Loucy (cell line): ENCODE results near the gene FAM83C.

Experiments
- H2AFZ ChIP-seq: fragments of 200-600 bp; sonication (generic); 2 replicates; pipeline ENCODE4 v1.6.0; 2016; ENCODE audit warnings: antibody characterized with exemption, mild to moderate bottlenecking, low read length, moderate library complexity
- H3F3A ChIP-seq: fragments of 200-600 bp; 2 replicates; pipeline ENCODE4 v1.6.0; 2016; ENCODE audit warnings: antibody characterized with exemption, low read depth, mild to moderate bottlenecking
- H3K27me3 ChIP-seq: fragments of 200-600 bp; sonication (generic); 2 replicates; pipeline ENCODE4 v1.6.1; 2014; ENCODE audit warnings: low read length, mild to moderate bottlenecking; ENCODE audit not compliant: insufficient read depth, poor library complexity, severe bottlenecking
- H3K36me3 ChIP-seq: fragments of 200-600 bp; sonication (generic); 2 replicates; pipeline ENCODE4 v1.6.1; 2016; ENCODE audit warnings: low read length; ENCODE audit not compliant: insufficient read depth
- H3K4me1 ChIP-seq: fragments of 200-600 bp; sonication (generic); 2 replicates; pipeline ENCODE4 v1.5.1; 2014; ENCODE audit warnings: low read length, mild to moderate bottlenecking; ENCODE audit not compliant: insufficient read depth, poor library complexity, severe bottlenecking
- H3K4me2 ChIP-seq: fragments of 200-600 bp; sonication (generic); 2 replicates; pipeline ENCODE4 v1.6.0; 2014; ENCODE audit warnings: antibody characterized with exemption, low read length, low read depth, mild to moderate bottlenecking; ENCODE audit not compliant: poor library complexity, severe bottlenecking
- H3K4me3 ChIP-seq: fragments of 200-600 bp; sonication (generic); 2 replicates; pipeline ENCODE4 v1.5.1; 2014; ENCODE audit warnings: low read length, mild to moderate bottlenecking, mixed read lengths; ENCODE audit not compliant: poor library complexity, severe bottlenecking
- H3K79me2 ChIP-seq: fragments of 200-600 bp; sonication (generic); 2 replicates; pipeline ENCODE4 v1.6.1; 2014; ENCODE audit warnings: low read length; ENCODE audit not compliant: insufficient read depth
- H3K9ac ChIP-seq: fragments of 200-600 bp; sonication (generic); 2 replicates; pipeline ENCODE4 v1.6.0; 2014; ENCODE audit warnings: mild to moderate bottlenecking, low read depth, low read length, moderate library complexity; ENCODE audit not compliant: poor library complexity, severe bottlenecking
- H3K9me2 ChIP-seq: fragments of 200-600 bp; sonication (generic); replicated peaks from 2 replicates; pipeline ENCODE4 v1.6.1; 2016; ENCODE audit warnings: low read depth, low read length, mixed read lengths
- H3K9me3 ChIP-seq: fragments of 200-600 bp; sonication (generic); 2 replicates; pipeline ENCODE4 v1.6.1; 2014; ENCODE audit warnings: mild to moderate bottlenecking, antibody characterized with exemption, low read length, low read depth; ENCODE audit not compliant: insufficient read depth
- H4K20me1 ChIP-seq: fragments of 200-600 bp; sonication (generic); 2 replicates; pipeline ENCODE4 v1.6.0; 2014; ENCODE audit warnings: antibody characterized with exemption, low read length, mild to moderate bottlenecking; ENCODE audit not compliant: insufficient read depth, poor library complexity, severe bottlenecking
- CTCF ChIP-seq: fragments of 200-600 bp; sonication (generic); conservative IDR thresholded peaks from 2 replicates; pipeline ENCODE4 v1.5.1; 2014; ENCODE audit warnings: mild to moderate bottlenecking, antibody characterized with exemption, low read length
- EZH2phosphoT487 ChIP-seq: fragments of 200-600 bp; IDR thresholded peaks from 2 replicates; pipeline ENCODE4 v1.6.1; 2018; ENCODE audit warnings: antibody characterized with exemption, mild to moderate bottlenecking, moderate library complexity, borderline replicate concordance

The FAM83C gene

GRCh38 chr20:35339636-35340035, 47.4 kb upstream of the FAM83C start:
- no peaks in the 10 kb centered on the region for H3K27me3 ChIP-seq
- no peak overlapping the region for H2AFZ ChIP-seq
- H3K36me3 ChIP-seq: peaks cover 7% of the 10 kb centered on the region; the same call in 1 of the 2 replicates
- H3K79me2 ChIP-seq: no peaks in the 10 kb centered on the region
- H3K9ac ChIP-seq: no peak overlapping the region
- no peak for TF ChIP-seq CTCF
- TF ChIP-seq EZH2phosphoT487: no peak
- H3K9me3 ChIP-seq: no peaks in the 10 kb centered on the region
- H3K9me2 ChIP-seq: no peaks in the 10 kb centered on the region
- H3K4me2 ChIP-seq: no peak overlapping the region
- H3F3A ChIP-seq: no peaks in the 10 kb centered on the region
- no peaks in the 10 kb centered on the region for H4K20me1 ChIP-seq
- no peak overlapping the region for H3K4me3 ChIP-seq
- H3K4me1 ChIP-seq: no peaks in the 10 kb centered on the region

- H3K4me1 ChIP-seq: no peaks in the 10 kb centered on the region
- no peak for TF ChIP-seq EZH2phosphoT487
- no peak for TF ChIP-seq CTCF
- no peaks in the 10 kb centered on the region for H3K9me3 ChIP-seq
- no peak overlapping the region for H3K4me2 ChIP-seq
- no peak overlapping the region for H3K4me3 ChIP-seq
- no peak overlapping the region for H3K9ac ChIP-seq
- peaks cover under 1% of the 10 kb centered on the region; the same call in 1 of the 2 replicates for H3K36me3 ChIP-seq
- no peaks in the 10 kb centered on the region for H3F3A ChIP-seq
- no peaks in the 10 kb centered on the region for H3K79me2 ChIP-seq
- no peaks in the 10 kb centered on the region for H4K20me1 ChIP-seq
- H2AFZ ChIP-seq: no peak overlapping the region
- H3K27me3 ChIP-seq: no peaks in the 10 kb centered on the region
- no peaks in the 10 kb centered on the region for H3K9me2 ChIP-seq
Observed at GRCh38 chr20:35339007-35339406, 46.8 kb upstream of the FAM83C start.

- Histone ChIP-seq H3K4me3 (no peak overlapping the region), H4K20me1 (no peaks in the 10 kb centered on the region), H3K9ac (no peak overlapping the region), H3K4me2 (no peak overlapping the region), H3K36me3 (no peaks in the 10 kb centered on the region), H3K79me2 (no peaks in the 10 kb centered on the region), H3K27me3 (no peaks in the 10 kb centered on the region), H2AFZ (no peak overlapping the region), H3K9me3 (no peaks in the 10 kb centered on the region), H3K9me2 (no peaks in the 10 kb centered on the region), H3K4me1 (no peaks in the 10 kb centered on the region), H3F3A (no peaks in the 10 kb centered on the region)
- TF ChIP-seq EZH2phosphoT487 (no peak), CTCF (no peak)
Observed at GRCh38 chr20:35334311-35335101, 42.3 kb upstream of the FAM83C start.
